ENCODE measurements around the gene DRAXIN.

The DRAXIN gene

DNA sequence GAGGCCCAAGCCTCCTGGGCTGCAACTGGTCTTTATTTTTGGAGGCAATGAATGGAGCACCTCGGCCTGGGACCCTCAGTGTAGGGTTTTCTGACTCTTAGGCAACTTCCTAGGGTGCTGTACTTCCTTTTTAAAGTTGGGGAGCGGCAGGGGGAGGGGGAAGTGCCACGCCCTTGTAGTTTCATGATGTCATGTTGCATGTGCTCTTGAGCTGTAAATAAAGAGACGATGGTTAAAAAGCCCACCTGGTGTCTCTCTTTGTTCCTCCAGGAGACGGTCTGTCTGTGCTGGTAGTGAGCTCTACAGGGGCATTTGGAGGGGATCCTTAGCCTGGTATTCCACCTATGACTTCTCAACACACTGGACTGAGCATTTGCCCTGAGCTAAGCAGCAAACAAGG is 34.1 kb downstream of the DRAXIN start:
- no peak for DNase-seq (ENCODE audit: low spot score)
- in situ Hi-C loops (cut with MboI; ENCODE audit: low sequenced_read_pairs, unreplicated experiment) = no loop called here
- TF ChIP-seq, protein P1, sequence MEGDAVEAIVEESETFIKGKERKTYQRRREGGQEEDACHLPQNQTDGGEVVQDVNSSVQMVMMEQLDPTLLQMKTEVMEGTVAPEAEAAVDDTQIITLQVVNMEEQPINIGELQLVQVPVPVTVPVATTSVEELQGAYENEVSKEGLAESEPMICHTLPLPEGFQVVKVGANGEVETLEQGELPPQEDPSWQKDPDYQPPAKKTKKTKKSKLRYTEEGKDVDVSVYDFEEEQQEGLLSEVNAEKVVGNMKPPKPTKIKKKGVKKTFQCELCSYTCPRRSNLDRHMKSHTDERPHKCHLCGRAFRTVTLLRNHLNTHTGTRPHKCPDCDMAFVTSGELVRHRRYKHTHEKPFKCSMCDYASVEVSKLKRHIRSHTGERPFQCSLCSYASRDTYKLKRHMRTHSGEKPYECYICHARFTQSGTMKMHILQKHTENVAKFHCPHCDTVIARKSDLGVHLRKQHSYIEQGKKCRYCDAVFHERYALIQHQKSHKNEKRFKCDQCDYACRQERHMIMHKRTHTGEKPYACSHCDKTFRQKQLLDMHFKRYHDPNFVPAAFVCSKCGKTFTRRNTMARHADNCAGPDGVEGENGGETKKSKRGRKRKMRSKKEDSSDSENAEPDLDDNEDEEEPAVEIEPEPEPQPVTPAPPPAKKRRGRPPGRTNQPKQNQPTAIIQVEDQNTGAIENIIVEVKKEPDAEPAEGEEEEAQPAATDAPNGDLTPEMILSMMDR (IDR thresholded peaks at IDR 0.05; ENCODE audit: borderline replicate concordance, control extremely low read depth, extremely low read depth, insufficient read depth, missing control alignments) = no peak

DNA sequence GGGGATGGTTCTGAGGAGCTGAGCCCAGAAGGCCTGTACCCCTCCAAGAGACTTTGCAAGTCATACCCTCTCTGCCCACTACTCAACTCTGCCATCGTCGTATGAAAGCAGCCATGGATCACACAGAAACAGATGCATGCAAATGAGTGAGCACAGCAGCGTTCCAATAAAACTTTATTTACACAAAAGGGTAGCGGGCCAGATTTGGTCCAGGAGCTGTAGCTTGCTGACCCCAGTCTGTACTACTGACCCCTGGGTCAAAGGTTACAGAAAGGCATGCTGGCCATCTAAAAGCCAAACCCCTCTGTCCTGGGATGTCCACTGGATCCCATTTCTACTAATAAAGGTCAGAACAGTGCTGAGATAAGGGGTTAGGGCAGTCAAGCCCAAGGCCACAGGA is 35.6 kb downstream of the DRAXIN start:
- no peak for DNase-seq (ENCODE audit: low spot score)

DNA sequence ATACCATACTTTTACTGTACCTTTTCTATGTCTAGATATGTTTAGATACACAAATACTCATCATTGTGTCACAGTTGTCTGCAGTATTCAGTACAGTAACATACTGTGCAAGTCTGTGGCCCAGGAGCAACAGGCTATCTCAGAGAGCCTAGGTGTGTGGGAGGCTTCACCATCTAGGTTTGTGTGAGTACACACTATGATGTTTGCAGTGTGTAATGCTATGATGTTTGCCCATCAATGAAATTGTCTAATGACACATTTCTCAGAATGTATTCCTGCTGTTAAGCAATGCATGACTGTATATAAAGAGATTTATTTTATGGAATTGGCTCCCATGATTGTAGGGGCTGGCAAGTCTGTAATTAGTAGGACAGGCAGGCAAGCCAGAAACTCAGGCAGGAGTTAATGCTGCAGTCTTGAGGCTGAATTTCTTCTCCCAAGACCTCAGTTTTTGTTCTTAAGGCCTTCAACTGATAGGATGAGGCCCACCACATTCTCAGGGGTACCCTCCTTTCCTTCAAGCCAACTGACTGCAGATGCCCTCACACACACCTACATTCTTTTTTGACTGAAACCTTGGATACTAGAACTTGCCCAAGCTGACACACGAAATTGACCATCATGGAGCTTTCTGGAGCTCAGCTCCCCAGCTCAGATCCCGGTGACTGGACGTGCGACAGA is 36.8 kb downstream of the DRAXIN start:
- in situ Hi-C loops (cut with MboI; ENCODE audit: low sequenced_read_pairs, unreplicated experiment) = no loop called here
- no peak for DNase-seq (ENCODE audit: low spot score)
- TF ChIP-seq, protein P1 (IDR thresholded peaks at IDR 0.05; ENCODE audit: borderline replicate concordance, control extremely low read depth, extremely low read depth, insufficient read depth, missing control alignments) = no peak

More for the DNA sequence above, 35.6 kb downstream of the DRAXIN start:
- in situ Hi-C loops (cut with MboI; ENCODE audit: low sequenced_read_pairs, unreplicated experiment) = no loop called here
- TF ChIP-seq, protein P1 (IDR thresholded peaks at IDR 0.05; ENCODE audit: borderline replicate concordance, control extremely low read depth, extremely low read depth, insufficient read depth, missing control alignments) = no peak

DNA sequence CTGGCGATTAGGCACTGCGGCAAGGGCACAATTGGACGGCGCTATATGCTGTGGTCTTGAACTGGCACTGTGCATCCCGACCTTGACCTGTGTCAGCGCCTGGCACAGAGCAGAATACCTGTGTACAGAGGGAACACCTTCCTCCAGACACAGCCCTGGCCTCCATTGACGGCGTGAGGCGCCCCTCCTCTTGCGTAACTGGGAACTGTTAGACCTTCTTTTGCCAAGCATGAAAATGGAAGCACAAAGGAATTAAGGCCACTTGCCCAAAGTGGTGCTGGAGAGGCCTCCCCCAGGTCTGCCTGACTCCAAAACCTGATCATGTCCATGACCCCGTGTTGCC is 37.6 kb downstream of the DRAXIN start:
- TF ChIP-seq, protein P1 (IDR thresholded peaks at IDR 0.05; ENCODE audit: borderline replicate concordance, control extremely low read depth, extremely low read depth, insufficient read depth, missing control alignments) = no peak
- in situ Hi-C loops (cut with MboI; ENCODE audit: low sequenced_read_pairs, unreplicated experiment) = no loop called here
- DNase-seq (ENCODE audit: low spot score) = no peak

DNA sequence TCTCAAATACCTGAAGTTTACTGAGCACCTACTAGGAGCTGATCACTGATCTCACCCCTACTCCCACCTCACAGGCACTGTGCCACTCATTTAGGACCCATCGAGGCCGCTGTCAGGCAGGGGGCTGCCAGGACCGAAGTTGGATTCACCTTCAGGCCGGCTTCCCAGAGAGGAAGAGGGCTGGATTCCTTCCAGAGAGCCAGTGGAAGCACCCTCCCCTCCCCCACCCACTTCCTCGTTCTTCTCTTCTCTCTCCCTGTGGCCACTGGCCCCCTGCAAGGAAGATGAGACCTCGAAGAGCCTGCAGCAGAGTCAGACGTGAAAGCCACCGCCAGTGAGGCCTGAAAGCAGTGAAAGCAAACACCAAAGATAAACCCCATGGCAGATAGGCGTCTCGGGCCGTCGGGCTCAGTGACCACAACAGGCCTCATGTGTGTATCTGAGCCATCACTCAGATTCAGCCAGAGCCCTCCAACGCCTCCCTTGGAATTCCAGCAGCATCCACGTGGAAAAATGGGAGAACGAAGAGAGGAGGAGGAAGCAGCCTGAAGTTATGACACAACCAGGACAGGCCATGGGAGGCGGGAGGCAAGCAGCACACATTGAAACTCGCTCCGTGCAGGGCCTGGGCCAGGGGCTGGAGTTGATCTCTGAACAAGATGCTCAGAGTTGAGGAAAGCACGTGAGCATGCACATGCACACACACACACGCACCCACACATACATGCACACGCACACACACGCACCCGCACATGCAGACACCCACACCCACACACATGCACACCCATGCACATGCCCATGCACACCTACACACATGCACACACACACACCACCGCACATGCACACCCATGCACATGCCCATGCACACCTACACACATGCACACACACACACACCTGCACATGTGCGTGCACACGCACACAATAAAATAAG is 38.3 kb downstream of the DRAXIN start:
- TF ChIP-seq, protein P1 (IDR thresholded peaks at IDR 0.05; ENCODE audit: borderline replicate concordance, control extremely low read depth, extremely low read depth, insufficient read depth, missing control alignments) = no peak
- in situ Hi-C loops (cut with MboI; ENCODE audit: low sequenced_read_pairs, unreplicated experiment) = no loop called here
- DNase-seq (ENCODE audit: low spot score) = no peak

DNA sequence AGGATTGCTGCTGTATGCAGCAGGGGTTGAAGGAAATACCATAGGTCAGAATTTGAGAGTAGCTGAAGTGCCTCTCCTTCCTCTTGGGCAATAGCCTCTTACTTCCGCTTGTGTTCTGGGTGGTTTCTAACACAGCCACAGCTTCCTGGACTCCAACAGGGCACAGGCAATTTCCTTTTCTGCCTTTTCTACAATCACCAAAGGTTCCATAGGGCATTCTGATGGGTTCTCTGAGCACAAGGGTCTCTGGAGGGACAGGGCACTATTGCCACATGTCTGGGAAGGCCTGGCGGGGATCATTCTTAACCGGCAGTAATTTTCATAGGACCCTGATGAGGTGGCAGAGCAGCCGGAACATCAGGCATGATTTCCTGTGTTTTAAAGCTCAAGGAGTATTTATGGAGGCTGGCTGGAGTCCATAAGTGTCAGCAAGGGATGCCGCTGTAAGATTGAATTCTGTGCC is 39.0 kb downstream of the DRAXIN start:
- in situ Hi-C loops (cut with MboI; ENCODE audit: low sequenced_read_pairs, unreplicated experiment) = no loop called here
- TF ChIP-seq, protein P1 (IDR thresholded peaks at IDR 0.05; ENCODE audit: borderline replicate concordance, control extremely low read depth, extremely low read depth, insufficient read depth, missing control alignments) = no peak
- no peak for DNase-seq (ENCODE audit: low spot score)

Data from GM13976 (cell line).